ENCODE data around the gene SMAD7.

Gene SMAD7

GRCh38 chr18:48991319-48991660 is 40.5 kb upstream of the SMAD7 start:
- no peak for TF ChIP-seq CTCF (IDR thresholded peaks at IDR 0.05; ENCODE audit: insufficient read depth, missing control alignments)
- FAIRE-seq: no peak
- no peak for DNase-seq (ENCODE audit: insufficient read length, low spot score)

- no peak for FAIRE-seq
- DNase-seq (ENCODE audit: insufficient read length, low spot score): no peak
- no peak for TF ChIP-seq CTCF (IDR thresholded peaks at IDR 0.05; ENCODE audit: insufficient read depth, missing control alignments)
Observed at GRCh38 chr18:48990481-48991318, 39.9 kb upstream of the SMAD7 start.

GRCh38 chr18:48989304-48990303 is 38.8 kb upstream of the SMAD7 start:
- FAIRE-seq: no peak

GRCh38 chr18:48988508-48989303 is 37.9 kb upstream of the SMAD7 start:
- FAIRE-seq (no peak), DNase-seq (ENCODE audit: insufficient read length, low spot score) (no peak)
- no peak for TF ChIP-seq CTCF (IDR thresholded peaks at IDR 0.05; ENCODE audit: insufficient read depth, missing control alignments)

More at GRCh38 chr18:48989304-48990303, 38.8 kb upstream of the SMAD7 start:
- TF ChIP-seq CTCF (IDR thresholded peaks at IDR 0.05; ENCODE audit: insufficient read depth, missing control alignments): no peak
- no peak for DNase-seq (ENCODE audit: insufficient read length, low spot score)

- FAIRE-seq (no peak), DNase-seq (ENCODE audit: insufficient read length, low spot score) (no peak)
- no peak for TF ChIP-seq CTCF (IDR thresholded peaks at IDR 0.05; ENCODE audit: insufficient read depth, missing control alignments)
Observed at GRCh38 chr18:48987821-48988220, 37.1 kb upstream of the SMAD7 start.

GRCh38 chr18:48986851-48987761 is 36.3 kb upstream of the SMAD7 start:
- FAIRE-seq (no peak), DNase-seq (ENCODE audit: insufficient read length, low spot score) (no peak)
- TF ChIP-seq CTCF (IDR thresholded peaks at IDR 0.05; ENCODE audit: insufficient read depth, missing control alignments): no peak

Data from D721Med (cell line).